Left kidney (tissue), 8 donors: ENCODE measurements around the gene TULP3. TPM values are rescaled to one million over a fixed set of nuclear protein-coding genes. Genes with fewer than 3 reads are reported as not detected.
"Not testable (repeated sequence)": the region's sequence is repeated elsewhere in the genome, so short reads cannot be mapped to it uniquely, and the experiment has no call there.

ENCODE experiments used
- DNase-seq: peaks from one replicate; pipeline ENCODE4 v3.0.0-alpha.2; 2013
- long read RNA-seq, 8 donors: transcript quantifications; one replicate each; lab custom pipeline, GENCODE V29; 2026
- polyA plus RNA-seq: library from polyadenylated mRNA; unstranded; fragments of 120-200 nt; gene quantifications from one replicate; pipeline ENCODE4 v1.2.1, GENCODE V29; 2013; ENCODE audit not compliant: insufficient read length

Gene TULP3
- 34.7 TPM for polyA plus RNA-seq
- long read RNA-seq, donor 1, partial matches to known transcripts: 0 of 1 reads
- long read RNA-seq, donor 1, other reads (novel, unspliced or antisense): 0 of 1 reads
- long read RNA-seq, donor 2, partial matches to known transcripts: 0 of 2 reads
- long read RNA-seq, donor 2, other reads (novel, unspliced or antisense): 0 of 2 reads
- long read RNA-seq, donor 3, partial matches to known transcripts: 0 of 2 reads
- long read RNA-seq, donor 3, other reads (novel, unspliced or antisense): 0 of 2 reads
- long read RNA-seq, donor 4: 0 reads
- long read RNA-seq, donor 5, transcript TULP3-202 (11 exons, 3,076 nt): major isoform, 8 of 9 reads
- long read RNA-seq, donor 5, partial matches to known transcripts: 0 of 9 reads
- long read RNA-seq, donor 5, other reads (novel, unspliced or antisense): 0 of 9 reads
- long read RNA-seq, donor 6, partial matches to known transcripts: 0 of 4 reads
- long read RNA-seq, donor 6, other reads (novel, unspliced or antisense): 0 of 4 reads
- long read RNA-seq, donor 7, partial matches to known transcripts: 0 of 2 reads
- long read RNA-seq, donor 7, other reads (novel, unspliced or antisense): 0 of 2 reads
- long read RNA-seq, donor 8, partial matches to known transcripts: 0 of 3 reads
- long read RNA-seq, donor 8, other reads (novel, unspliced or antisense): 0 of 3 reads

- peak; percentile 97 for DNase-seq
Observed at GRCh38 chr12:2890388-2891239, at the start of gene TULP3. TULP3 (plus strand) TSS chr12:2890891; CDS start chr12:2890948, 57 bp downstream.

- DNase-seq: no peak
Observed at GRCh38 chr12:2841056-2841650, 49.5 kb upstream of the TULP3 start.

GRCh38 chr12:2842948-2843347 lies 47.7 kb upstream of the TULP3 start:
- no peak for DNase-seq

- no peak for DNase-seq
Observed at GRCh38 chr12:2844786-2845185, 45.9 kb upstream of the TULP3 start.

- peak; percentile 45 for DNase-seq
Observed at GRCh38 chr12:2845280-2845679, 45.4 kb upstream of the TULP3 start.

- DNase-seq: no peak
Observed at GRCh38 chr12:2851931-2852330, 38.8 kb upstream of the TULP3 start.

GRCh38 chr12:2853626-2854025 lies 37.1 kb upstream of the TULP3 start:
- DNase-seq: peak; percentile 77

GRCh38 chr12:2854669-2855453 lies 35.8 kb upstream of the TULP3 start:
- DNase-seq: no peak

- DNase-seq: no peak
Observed at GRCh38 chr12:2855546-2855945, 35.1 kb upstream of the TULP3 start.

GRCh38 chr12:2856051-2856450 lies 34.6 kb upstream of the TULP3 start:
- no peak for DNase-seq

GRCh38 chr12:2857021-2857431 lies 33.7 kb upstream of the TULP3 start, which contains the start of gene TEX52:
TEX52 (minus strand) TSS chr12:2857039; CDS start chr12:2857026, 13 bp downstream.
- DNase-seq: no peak

- DNase-seq: no peak
Observed at GRCh38 chr12:2857576-2857975, 33.1 kb upstream of the TULP3 start.

- DNase-seq: no peak
Observed at GRCh38 chr12:2858334-2858733, 32.4 kb upstream of the TULP3 start.

GRCh38 chr12:2858944-2859421 lies 31.7 kb upstream of the TULP3 start:
- no peak for DNase-seq

- no peak for DNase-seq
Observed at GRCh38 chr12:2860170-2860569, 30.5 kb upstream of the TULP3 start.

GRCh38 chr12:2862876-2863275 lies 27.8 kb upstream of the TULP3 start:
- no peak for DNase-seq

- DNase-seq: not testable (repeated sequence)
Observed at GRCh38 chr12:2863402-2863801, 27.3 kb upstream of the TULP3 start.

GRCh38 chr12:2864198-2864597 lies 26.5 kb upstream of the TULP3 start:
- DNase-seq: no peak

GRCh38 chr12:2868986-2869632 lies 21.6 kb upstream of the TULP3 start:
- DNase-seq: not testable (repeated sequence)

GRCh38 chr12:2876431-2877046 lies 14.2 kb upstream of the TULP3 start:
- DNase-seq: no peak
